ENCODE results near the gene GXYLT2. TPM values are rescaled to one million over a fixed set of nuclear protein-coding genes. Genes with fewer than 3 reads are reported as not detected.

Gene GXYLT2
- total RNA-seq, 3 donors from 2014 or later: 5.6 to 15.4 (median 7.4) TPM

GRCh38 chr3:72892870-72893269, 5.0 kb downstream of the GXYLT2 start:
- H3K27ac ChIP-seq: peak overlapping the region; percentile 81
- no peaks in the 10 kb centered on the region for H3K36me3 ChIP-seq
- H3K27me3 ChIP-seq: no peaks in the 10 kb centered on the region
- no peak overlapping the region for H3K4me3 ChIP-seq
- peaks cover 8 to 9% of the 10 kb centered on the region in 2 donors for H3K4me1 ChIP-seq
- DNase-seq (ENCODE audit: low spot score in 2 of 2): no peak
- intact Hi-C loops (cut with DNase I; ENCODE audit: low total_unique reads): no loop called here
- no peak for TF ChIP-seq POLR2AphosphoS5 (IDR thresholded peaks at IDR 0.05)
- TF ChIP-seq POLR2A (IDR thresholded peaks at IDR 0.05): no peak
- no peak for TF ChIP-seq CTCF (IDR thresholded peaks at IDR 0.05)
- no peaks in the 10 kb centered on the region for H3K9me3 ChIP-seq

DNA sequence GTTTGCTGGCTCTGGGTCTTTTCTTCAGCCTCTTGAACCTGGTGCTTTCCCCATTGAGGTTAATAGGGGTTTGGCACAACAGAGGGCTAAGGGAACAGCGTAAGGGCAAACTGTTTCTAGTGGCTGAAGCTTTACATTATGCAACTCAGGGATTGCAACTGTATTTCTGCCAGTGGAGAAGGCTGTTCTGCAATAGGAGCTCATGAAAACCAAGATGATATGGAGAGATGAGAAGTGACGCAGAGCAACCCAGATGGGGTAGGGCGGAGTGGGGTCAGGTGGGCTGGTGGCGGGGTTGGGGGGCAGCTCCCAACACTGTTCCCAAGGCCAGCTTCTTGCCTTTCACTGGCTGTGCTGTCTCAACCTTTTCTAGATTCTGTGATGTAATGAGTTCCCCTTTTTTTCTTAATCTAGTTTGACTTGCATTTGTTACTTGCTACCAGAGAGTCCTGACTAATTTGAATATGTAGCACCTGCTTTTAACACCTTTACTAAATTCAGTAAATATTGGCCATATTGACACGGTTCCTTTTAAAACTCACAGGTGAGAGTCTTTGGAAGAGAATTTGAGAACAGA, 7.2 kb downstream of the GXYLT2 start:
- Histone ChIP-seq H3K36me3 (no peaks in the 10 kb centered on the region), H3K27ac (no peak overlapping the region), H3K27me3 (no peaks in the 10 kb centered on the region), H3K4me3 (no peak overlapping the region), H3K4me1 (peaks cover 8% of the 10 kb centered on the region in 2 donors), H3K9me3 (no peaks in the 10 kb centered on the region)
- intact Hi-C loops (cut with DNase I; ENCODE audit: low total_unique reads): no loop called here
- no peak for TF ChIP-seq POLR2AphosphoS5 (IDR thresholded peaks at IDR 0.05)
- no peak for TF ChIP-seq POLR2A (IDR thresholded peaks at IDR 0.05)
- no peak for TF ChIP-seq CTCF (IDR thresholded peaks at IDR 0.05)
- no peak for DNase-seq (ENCODE audit: low spot score in 2 of 2)

- Histone ChIP-seq H3K36me3 (no peaks in the 10 kb centered on the region), H3K4me1 (peaks cover 0 to 2% of the 10 kb centered on the region in 2 donors), H3K9me3 (no peaks in the 10 kb centered on the region), H3K4me3 (no peak overlapping the region), H3K27me3 (no peaks in the 10 kb centered on the region), H3K27ac (no peak overlapping the region)
- no peak for DNase-seq (ENCODE audit: low spot score in 2 of 2)
- intact Hi-C loops (cut with DNase I; ENCODE audit: low total_unique reads): no loop called here
- TF ChIP-seq POLR2A (IDR thresholded peaks at IDR 0.05) (no peak), CTCF (IDR thresholded peaks at IDR 0.05) (no peak), POLR2AphosphoS5 (IDR thresholded peaks at IDR 0.05) (no peak)
Measured at GRCh38 chr3:72896996-72897757, 9.3 kb downstream of the GXYLT2 start.

GRCh38 chr3:72897758-72898007, 9.8 kb downstream of the GXYLT2 start:
- Histone ChIP-seq H3K4me3 (no peak overlapping the region), H3K27me3 (no peaks in the 10 kb centered on the region), H3K27ac (no peak overlapping the region), H3K36me3 (no peaks in the 10 kb centered on the region), H3K4me1 (no peaks in the 10 kb centered on the region), H3K9me3 (no peaks in the 10 kb centered on the region)
- intact Hi-C loops (cut with DNase I; ENCODE audit: low total_unique reads): no loop called here
- no peak for DNase-seq (ENCODE audit: low spot score in 2 of 2)
- TF ChIP-seq POLR2A (IDR thresholded peaks at IDR 0.05) (no peak), POLR2AphosphoS5 (IDR thresholded peaks at IDR 0.05) (no peak), CTCF (IDR thresholded peaks at IDR 0.05) (no peak)

DNA sequence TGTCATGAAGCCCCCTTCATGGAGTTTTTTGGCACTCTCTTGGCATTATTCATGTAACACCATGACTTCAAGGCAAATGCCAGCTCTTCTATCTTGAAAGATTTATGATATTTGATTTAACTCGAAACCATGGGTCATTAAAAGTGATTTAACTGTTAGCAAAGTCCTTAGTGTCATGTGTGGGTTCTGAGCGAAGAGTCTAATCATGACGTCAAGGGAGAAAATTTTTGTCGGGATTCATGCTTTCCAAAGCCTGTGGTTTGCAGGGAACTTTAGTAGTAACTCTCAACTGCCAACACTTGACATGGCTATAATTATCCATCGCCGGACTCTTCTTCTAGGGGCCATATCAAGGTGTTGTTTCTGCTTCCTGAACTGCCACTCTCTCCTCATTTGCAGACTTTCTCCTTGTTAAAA, 11.5 kb downstream of the GXYLT2 start:
- no peak overlapping the region for H3K27ac ChIP-seq
- H3K9me3 ChIP-seq: no peaks in the 10 kb centered on the region
- intact Hi-C loops (cut with DNase I; ENCODE audit: low total_unique reads): no loop called here
- no peak for DNase-seq (ENCODE audit: low spot score in 2 of 2)
- H3K4me3 ChIP-seq: no peak overlapping the region
- no peaks in the 10 kb centered on the region for H3K36me3 ChIP-seq
- TF ChIP-seq POLR2AphosphoS5 (IDR thresholded peaks at IDR 0.05) (no peak), POLR2A (IDR thresholded peaks at IDR 0.05) (no peak), CTCF (IDR thresholded peaks at IDR 0.05) (no peak)
- H3K27me3 ChIP-seq: no peaks in the 10 kb centered on the region
- H3K4me1 ChIP-seq: no peaks in the 10 kb centered on the region
